Left ventricle myocardium inferior (tissue), 1 donor: Measurements from ENCODE around the gene FAM76A. TPM values are rescaled to one million over a fixed set of nuclear protein-coding genes. Genes with fewer than 3 reads are reported as not detected.

Source experiments
- DNase-seq: peaks from one replicate; pipeline ENCODE4 v3.0.0-alpha.2; 2020
- H3K27ac ChIP-seq: fragments of 200-600 bp; replicated peaks from 2 replicates; pipeline ENCODE4 v1.8.0; 2021
- H3K27me3 ChIP-seq: fragments of 200-600 bp; 2 replicates; pipeline ENCODE4 v1.8.0; 2021; ENCODE audit warnings: low read depth
- H3K36me3 ChIP-seq: fragments of 200-600 bp; 2 replicates; pipeline ENCODE4 v1.8.0; 2021
- H3K4me1 ChIP-seq: fragments of 200-600 bp; 2 replicates; pipeline ENCODE4 v1.8.0; 2021
- H3K4me3 ChIP-seq: fragments of 200-600 bp; 2 replicates; pipeline ENCODE4 v1.8.0; 2021; ENCODE audit warnings: mild to moderate bottlenecking, moderate library complexity
- H3K9me3 ChIP-seq: fragments of 200-600 bp; replicated peaks from 2 replicates; pipeline ENCODE4 v1.8.0; 2021
- intact Hi-C: fragments of 100-400 bp; cut with micrococcal nuclease; formaldehyde crosslinking; loops from one replicate; pipeline ENCODE4 v1.11.0; 2022
- total RNA-seq: library from RNA; stranded (reverse); fragmentation: NEBNext Ultra II Directional; extraction: Animal tissue kit (Norgen Biotek cat#: 25700); gene quantifications from one replicate; pipeline ENCODE4 v1.2.1, GENCODE V29; 2021
- TF ChIP-seq, protein P1 (sequence below): fragments of 200-600 bp; IDR thresholded peaks from 2 replicates; pipeline ENCODE4 v1.8.0; 2021; ENCODE audit warnings: antibody characterized with exemption, mild to moderate bottlenecking, borderline replicate concordance
- donor health status: DM: no; HTN: yes; CAD: no; lungs with severe emphysema.

Gene FAM76A
- total RNA-seq, 1 donor from 2014 or later = 9.9 TPM

DNA sequence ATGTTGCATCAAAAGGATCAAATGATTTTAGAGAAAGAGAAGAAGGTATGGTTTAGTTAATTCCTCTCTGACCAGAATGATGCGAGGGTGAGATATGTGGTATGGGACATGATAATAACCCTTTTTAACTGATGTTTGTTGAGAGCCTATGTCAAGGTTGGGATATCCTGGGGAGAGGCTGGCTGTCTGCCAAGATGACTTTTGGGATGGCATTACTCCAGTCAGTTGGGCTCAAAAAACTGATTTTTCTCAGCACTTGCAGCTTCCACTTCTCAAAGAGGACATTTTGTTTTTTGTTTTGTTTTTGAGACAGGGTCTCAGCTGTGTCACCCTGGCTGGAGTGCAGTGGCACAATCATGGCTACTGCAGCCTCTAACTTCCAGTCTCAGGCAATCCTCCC, 29.5 kb downstream of the FAM76A start:
- Histone ChIP-seq H3K36me3 (peaks cover 77% of the 10 kb centered on the region), H3K9me3 (no peaks in the 10 kb centered on the region), H3K27me3 (no peaks in the 10 kb centered on the region), H3K4me1 (peaks cover 15% of the 10 kb centered on the region), H3K27ac (peak overlapping the region; percentile 55), H3K4me3 (no peak overlapping the region)
- intact Hi-C loops = no loop called here
- no peak for DNase-seq
- TF ChIP-seq, protein P1, sequence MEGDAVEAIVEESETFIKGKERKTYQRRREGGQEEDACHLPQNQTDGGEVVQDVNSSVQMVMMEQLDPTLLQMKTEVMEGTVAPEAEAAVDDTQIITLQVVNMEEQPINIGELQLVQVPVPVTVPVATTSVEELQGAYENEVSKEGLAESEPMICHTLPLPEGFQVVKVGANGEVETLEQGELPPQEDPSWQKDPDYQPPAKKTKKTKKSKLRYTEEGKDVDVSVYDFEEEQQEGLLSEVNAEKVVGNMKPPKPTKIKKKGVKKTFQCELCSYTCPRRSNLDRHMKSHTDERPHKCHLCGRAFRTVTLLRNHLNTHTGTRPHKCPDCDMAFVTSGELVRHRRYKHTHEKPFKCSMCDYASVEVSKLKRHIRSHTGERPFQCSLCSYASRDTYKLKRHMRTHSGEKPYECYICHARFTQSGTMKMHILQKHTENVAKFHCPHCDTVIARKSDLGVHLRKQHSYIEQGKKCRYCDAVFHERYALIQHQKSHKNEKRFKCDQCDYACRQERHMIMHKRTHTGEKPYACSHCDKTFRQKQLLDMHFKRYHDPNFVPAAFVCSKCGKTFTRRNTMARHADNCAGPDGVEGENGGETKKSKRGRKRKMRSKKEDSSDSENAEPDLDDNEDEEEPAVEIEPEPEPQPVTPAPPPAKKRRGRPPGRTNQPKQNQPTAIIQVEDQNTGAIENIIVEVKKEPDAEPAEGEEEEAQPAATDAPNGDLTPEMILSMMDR = no peak

DNA sequence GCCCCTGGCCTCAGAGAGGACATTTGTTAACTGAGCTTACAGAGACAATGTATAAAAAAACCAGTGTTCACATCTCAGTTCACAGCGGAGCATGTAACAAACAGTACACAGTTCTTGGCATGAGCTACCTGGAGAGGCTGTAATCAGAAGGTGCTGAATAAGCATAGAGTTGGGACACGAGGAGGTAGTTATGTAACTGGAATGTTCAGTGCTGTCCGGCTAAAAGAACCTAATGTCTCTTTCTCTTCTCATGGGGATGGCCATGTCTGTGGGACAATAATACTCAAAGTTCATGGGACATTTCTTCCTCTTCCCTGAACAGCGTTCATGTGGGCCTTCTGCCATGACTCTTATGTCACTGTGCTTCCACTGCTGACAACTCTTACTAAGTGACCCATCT, 30.1 kb downstream of the FAM76A start:
- Histone ChIP-seq H3K27me3 (no peaks in the 10 kb centered on the region), H3K4me1 (peaks cover 15% of the 10 kb centered on the region), H3K27ac (peak overlapping the region; percentile 55), H3K36me3 (peaks cover 77% of the 10 kb centered on the region), H3K4me3 (no peak overlapping the region), H3K9me3 (no peaks in the 10 kb centered on the region)
- DNase-seq = no peak
- TF ChIP-seq, protein P1 = no peak
- intact Hi-C loops = no loop called here

DNA sequence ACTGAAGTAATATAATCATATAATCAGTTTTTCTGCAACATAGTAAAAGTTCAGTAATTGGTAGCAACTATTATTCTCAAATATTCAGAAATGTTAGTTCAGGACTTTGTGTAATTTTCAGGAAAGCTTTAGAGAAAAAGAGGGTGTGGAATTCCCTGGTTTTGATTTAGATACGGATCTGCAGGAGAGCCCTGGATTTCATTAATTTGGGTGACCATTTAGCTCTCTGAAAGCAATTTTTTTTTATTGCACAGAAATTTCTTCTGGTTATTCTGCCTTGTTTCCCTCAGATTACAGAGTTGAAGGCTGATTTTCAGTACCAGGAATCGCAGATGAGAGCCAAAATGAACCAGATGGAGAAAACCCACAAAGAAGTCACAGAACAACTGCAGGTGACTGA, 33.5 kb downstream of the FAM76A start:
- H3K36me3 ChIP-seq = peaks cover 67% of the 10 kb centered on the region

DNA sequence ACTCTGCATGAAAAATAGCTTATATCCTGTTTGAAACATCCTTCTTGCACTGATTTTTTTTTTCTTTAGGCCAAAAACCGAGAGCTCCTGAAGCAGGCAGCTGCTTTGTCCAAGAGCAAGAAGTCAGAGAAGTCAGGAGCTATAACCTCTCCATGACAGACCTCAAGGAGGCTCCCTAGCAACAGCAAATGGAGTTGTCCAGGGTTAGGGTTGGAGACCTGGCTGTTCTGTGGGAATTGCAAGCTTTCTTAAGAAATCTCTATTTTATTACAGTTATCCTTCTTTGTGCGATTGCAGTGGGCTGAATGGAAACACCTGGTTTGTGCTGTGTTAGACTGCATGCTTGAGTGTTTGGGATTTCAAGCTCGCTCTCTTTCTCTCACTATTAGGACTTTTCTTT, 34.7 kb downstream of the FAM76A start:
- Histone ChIP-seq H3K4me1 (peaks cover 8% of the 10 kb centered on the region), H3K27me3 (no peaks in the 10 kb centered on the region), H3K9me3 (no peaks in the 10 kb centered on the region), H3K36me3 (peaks cover 58% of the 10 kb centered on the region), H3K27ac (no peak overlapping the region), H3K4me3 (no peak overlapping the region)
- TF ChIP-seq, protein P1 = peak; percentile 14
- no peak for DNase-seq
- intact Hi-C loops = no loop called here

More for the DNA sequence above, 33.5 kb downstream of the FAM76A start:
- peaks cover 11% of the 10 kb centered on the region for H3K4me1 ChIP-seq
- H3K27ac ChIP-seq = no peak overlapping the region
- TF ChIP-seq, protein P1 = no peak
- intact Hi-C loops = no loop called here
- no peaks in the 10 kb centered on the region for H3K27me3 ChIP-seq
- no peak overlapping the region for H3K4me3 ChIP-seq
- H3K9me3 ChIP-seq = no peaks in the 10 kb centered on the region
- no peak for DNase-seq

DNA sequence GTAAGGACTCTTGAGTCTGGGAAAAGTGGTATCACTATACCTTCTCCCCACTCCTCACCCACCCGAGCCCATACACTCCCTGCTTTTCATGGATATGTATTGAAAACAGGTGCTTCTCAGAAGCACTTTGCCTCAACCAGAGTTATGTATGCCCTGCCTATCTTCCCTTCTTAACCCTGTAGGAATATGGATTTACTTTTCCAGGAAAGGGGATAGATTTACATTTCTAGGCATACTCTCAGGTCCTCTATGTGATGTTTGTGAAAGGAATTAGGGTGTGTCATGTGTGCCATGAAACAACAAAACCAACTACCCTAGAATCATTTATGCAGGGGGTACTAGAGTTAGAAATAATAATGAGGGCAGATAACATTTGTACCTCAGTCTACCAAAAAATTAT, 36.3 kb downstream of the FAM76A start:
- Histone ChIP-seq H3K27ac (no peak overlapping the region), H3K9me3 (no peaks in the 10 kb centered on the region), H3K4me3 (no peak overlapping the region), H3K4me1 (no peaks in the 10 kb centered on the region), H3K36me3 (peaks cover 43% of the 10 kb centered on the region), H3K27me3 (no peaks in the 10 kb centered on the region)
- no peak for DNase-seq
- TF ChIP-seq, protein P1 = no peak
- intact Hi-C loops = no loop called here

DNA sequence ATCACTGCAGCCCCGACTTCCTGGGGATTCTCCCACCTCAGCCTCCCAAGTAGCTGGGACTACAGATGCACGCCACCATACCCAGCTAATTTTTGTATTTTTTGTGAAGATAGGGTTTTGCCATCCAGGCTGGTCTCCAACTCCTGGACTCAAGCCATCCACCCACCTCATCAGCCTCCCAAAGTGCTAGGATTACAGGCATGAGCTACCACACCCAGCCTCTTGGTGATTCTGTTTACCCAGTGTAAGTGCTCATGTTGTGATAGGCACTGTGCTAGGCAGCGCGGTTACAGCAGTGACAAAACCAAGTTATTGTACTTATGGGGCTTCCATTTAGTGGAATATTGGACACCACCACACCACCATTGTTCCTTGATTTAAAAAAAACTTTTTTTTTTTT, 37.6 kb downstream of the FAM76A start:
- H3K4me3 ChIP-seq = no peak overlapping the region
- TF ChIP-seq, protein P1 = no peak
- H3K4me1 ChIP-seq = no peaks in the 10 kb centered on the region
- no peak overlapping the region for H3K27ac ChIP-seq
- intact Hi-C loops = no loop called here
- no peaks in the 10 kb centered on the region for H3K27me3 ChIP-seq
- DNase-seq = no peak
- no peaks in the 10 kb centered on the region for H3K9me3 ChIP-seq
- H3K36me3 ChIP-seq = peaks cover 37% of the 10 kb centered on the region
